ENCODE data around the gene WBP2NL. TPM values are rescaled to one million over a fixed set of nuclear protein-coding genes. Genes with fewer than 3 reads are reported as not detected.

Gene WBP2NL
- total and polyA plus RNA-seq, 2 donors (not counting 1 experiment from before 2014, with no cell fraction given), result 1.6 to 10.4 TPM

- no peaks in the 10 kb centered on the region for H3K9me3 Mint-ChIP-seq (ENCODE audit: insufficient read depth)
- no peaks in the 10 kb centered on the region for H3K27me3 Mint-ChIP-seq
- H3K27me3 ChIP-seq (replicated peaks in 1 of 4; ENCODE audit: control extremely low read depth in 1 of 4, control insufficient read depth in 3 of 4, insufficient read depth in 4 of 4, low read length in 3 of 4), result no peaks in the 10 kb centered on the region
- ChIA-PET CTCF (no interaction called here), POLR2A (no interaction called here)
- H4K20me1 ChIP-seq (ENCODE audit: control insufficient read depth, insufficient read depth, low read length, poor library complexity, severe bottlenecking), result no peaks in the 10 kb centered on the region
- H3K9me3 ChIP-seq (ENCODE audit: control extremely low read depth in 1 of 3, control insufficient read depth in 2 of 3, insufficient read depth in 1 of 3, low read length in 2 of 3), result no peaks in the 10 kb centered on the region
- no peak overlapping the region for H3K9ac ChIP-seq (ENCODE audit: low read length)
- H3K27ac Mint-ChIP-seq, result peak overlapping the region; percentile 61
- ATAC-seq (ENCODE audit: low read depth) (no peak), DNase-seq (no peak)
- peaks cover 46% of the 10 kb centered on the region for H3K4me1 Mint-ChIP-seq
- H3K4me3 Mint-ChIP-seq, result peak overlapping the region; percentile 80
- H3K36me3 ChIP-seq (replicated peaks in 1 of 2; ENCODE audit: control extremely low read depth in 1 of 2, control insufficient read depth in 1 of 2, extremely low read depth in 1 of 2, insufficient read depth in 2 of 2, low read length in 1 of 2), result peaks cover 0 to 5% of the 10 kb centered on the region in 2 experiments
- H3K79me2 ChIP-seq (ENCODE audit: control insufficient read depth, insufficient read depth, low read length), result peaks cover 4% of the 10 kb centered on the region
- WGBS (ENCODE audit: insufficient coverage), result 83% methylated on average over 8 of the region's 8 CpGs
- H3K27ac ChIP-seq (ENCODE audit: low read length in 2 of 2), result no peak overlapping the region
- intact Hi-C loops (cut with micrococcal nuclease), result loop anchor here (5.0 kb wide), 5 partner anchors 40 to 690 kb away; partner anchors contain the start of genes MEI1 and TEF
- no peak overlapping the region for H3K4me2 ChIP-seq (replicated peaks; ENCODE audit: low read depth, low read length, poor library complexity, severe bottlenecking)
- H2AFZ ChIP-seq (ENCODE audit: insufficient read depth, low read depth, low read length, poor library complexity, severe bottlenecking), result no peak overlapping the region
- H3K4me3 ChIP-seq (ENCODE audit: control extremely low read depth in 1 of 5, extremely low read depth in 1 of 5, insufficient read depth in 1 of 5, low read depth in 2 of 5, low read length in 4 of 5), result no peak overlapping the region
- TF ChIP-seq EZH2 (IDR thresholded peaks at IDR 0.05; ENCODE audit: borderline replicate concordance, insufficient read depth, low read depth, low read length, poor library complexity, severe bottlenecking) (no peak), CTCF (IDR thresholded peaks at IDR 0.05) (no peak)
- H3K4me1 ChIP-seq (ENCODE audit: control insufficient read depth in 2 of 2, insufficient read depth in 2 of 2, low read length in 2 of 2), result peaks cover 20 to 34% of the 10 kb centered on the region in 2 donors
Measured at GRCh38 chr22:42072606-42073330, 74.2 kb downstream of the WBP2NL start.

GRCh38 chr22:42073621-42074041 is 75.0 kb downstream of the WBP2NL start:
- no peak for ATAC-seq (ENCODE audit: low read depth)
- Mint-ChIP-seq H3K27me3 (no peaks in the 10 kb centered on the region), H3K9me3 (ENCODE audit: insufficient read depth) (no peaks in the 10 kb centered on the region), H3K4me1 (peaks cover 48% of the 10 kb centered on the region), H3K27ac (peak overlapping the region; percentile 61), H3K4me3 (peak overlapping the region; percentile 80)
- Histone ChIP-seq H3K27ac (ENCODE audit: low read length in 2 of 2) (no peak overlapping the region), H3K36me3 (replicated peaks in 1 of 2; ENCODE audit: control extremely low read depth in 1 of 2, control insufficient read depth in 1 of 2, extremely low read depth in 1 of 2, insufficient read depth in 2 of 2, low read length in 1 of 2) (no peaks in the 10 kb centered on the region), H4K20me1 (ENCODE audit: control insufficient read depth, insufficient read depth, low read length, poor library complexity, severe bottlenecking) (no peaks in the 10 kb centered on the region), H3K4me2 (replicated peaks; ENCODE audit: low read depth, low read length, poor library complexity, severe bottlenecking) (peak overlapping the region; percentile 86), H2AFZ (ENCODE audit: insufficient read depth, low read depth, low read length, poor library complexity, severe bottlenecking) (peak overlapping the region; percentile 97), H3K27me3 (replicated peaks in 1 of 4; ENCODE audit: control extremely low read depth in 1 of 4, control insufficient read depth in 3 of 4, insufficient read depth in 4 of 4, low read length in 3 of 4) (no peaks in the 10 kb centered on the region), H3K9me3 (ENCODE audit: control extremely low read depth in 1 of 3, control insufficient read depth in 2 of 3, insufficient read depth in 1 of 3, low read length in 2 of 3) (no peaks in the 10 kb centered on the region), H3K79me2 (ENCODE audit: control insufficient read depth, insufficient read depth, low read length) (peaks cover 4% of the 10 kb centered on the region), H3K9ac (ENCODE audit: low read length) (peak overlapping the region; percentile 64), H3K4me1 (ENCODE audit: control insufficient read depth in 2 of 2, insufficient read depth in 2 of 2, low read length in 2 of 2) (peaks cover 22 to 40% of the 10 kb centered on the region in 2 donors), H3K4me3 (ENCODE audit: control extremely low read depth in 1 of 5, extremely low read depth in 1 of 5, insufficient read depth in 1 of 5, low read depth in 2 of 5, low read length in 4 of 5) (peak overlapping the region in 4 of 5 experiments; percentile 57 to 69 (median 64))
- WGBS (ENCODE audit: insufficient coverage), result 86% methylated on average over 12 of the region's 14 CpGs
- TF ChIP-seq EZH2 (IDR thresholded peaks at IDR 0.05; ENCODE audit: borderline replicate concordance, insufficient read depth, low read depth, low read length, poor library complexity, severe bottlenecking), result no peak
- POLR2A ChIA-PET, result interaction anchor here (1.2 kb wide), 1 partner anchor 17 kb away, joined by 3 read pairs; the partner anchor contains the start of gene NDUFA6
- CTCF ChIA-PET, result no interaction called here
- no peak for DNase-seq
- intact Hi-C loops (cut with micrococcal nuclease), result loop anchor here (5.0 kb wide), 5 partner anchors 41 to 691 kb away; partner anchors contain the start of genes MEI1 and TEF

Data from B cell (primary cell).